ENCODE measurements around the gene MAGEA3. TPM values are rescaled to one million over a fixed set of nuclear protein-coding genes. Genes with fewer than 3 reads are reported as not detected.
"Not testable (repeated sequence)": the region's sequence is repeated elsewhere in the genome, so short reads cannot be mapped to it uniquely, and the experiment has no call there.

MAGEA3 gene
- total and polyA plus RNA-seq, 10 donors = not detected

GRCh38 chrX:152735101-152735500 is 36.5 kb downstream of the MAGEA3 start:
- 62 to 77% (median 73%) methylated on average over 2 of the region's 2 CpGs; no CpG with 5 or more reads in 1 of the 5 donors for WGBS, 5 donors
- Histone ChIP-seq H3K27ac (no peak overlapping the region), H3K36me3 (no peaks in the 10 kb centered on the region), H3K9me3 (no peaks in the 10 kb centered on the region), H3K4me1 (no peaks in the 10 kb centered on the region), H3K4me3 (no peak overlapping the region), H3K27me3 (replicated peaks in 1 of 7) (no peaks in the 10 kb centered on the region)
- TF ChIP-seq POLR2AphosphoS5 (IDR thresholded peaks at IDR 0.05) = no peak
- no peak for TF ChIP-seq POLR2A (IDR thresholded peaks at IDR 0.05)
- no peak for TF ChIP-seq CTCF (IDR thresholded peaks at IDR 0.05 in 8 of 11, conservative IDR thresholded peaks at IDR 0.05 in 3 of 11)
- DNase-seq = no peak
- intact Hi-C loops (cut with DNase I; ENCODE audit: low total_unique reads) = no loop called here

GRCh38 chrX:152735860-152736511 is 37.4 kb downstream of the MAGEA3 start:
- Histone ChIP-seq H3K27ac (no peak overlapping the region), H3K9me3 (no peaks in the 10 kb centered on the region), H3K36me3 (no peaks in the 10 kb centered on the region), H3K27me3 (replicated peaks in 1 of 7) (no peaks in the 10 kb centered on the region), H3K4me1 (no peaks in the 10 kb centered on the region), H3K4me3 (no peak overlapping the region)
- 80 to 91% (median 86%) methylated on average over 11 to 12 of the region's 12 CpGs; no CpG with 5 or more reads in 1 of the 5 donors for whole genome bisulfite sequencing, 5 donors
- intact Hi-C loops (cut with DNase I; ENCODE audit: low total_unique reads) = no loop called here
- TF ChIP-seq POLR2A (IDR thresholded peaks at IDR 0.05) = no peak
- TF ChIP-seq CTCF (IDR thresholded peaks at IDR 0.05 in 8 of 11, conservative IDR thresholded peaks at IDR 0.05 in 3 of 11) = no peak
- TF ChIP-seq POLR2AphosphoS5 (IDR thresholded peaks at IDR 0.05) = no peak
- peak; percentile 67 for DNase-seq

GRCh38 chrX:152736528-152736927 is 37.9 kb downstream of the MAGEA3 start:
- H3K36me3 ChIP-seq; H3K4me3 ChIP-seq; intact Hi-C loops (cut with DNase I; ENCODE audit: low total_unique reads); H3K4me1 ChIP-seq; H3K27ac ChIP-seq; H3K27me3 ChIP-seq (replicated peaks in 1 of 7); H3K9me3 ChIP-seq: not testable (repeated sequence)
- WGBS, 5 donors = 76 to 89% (median 85%) methylated on average over 12 of the region's 12 CpGs; no CpG with 5 or more reads in 1 of the 5 donors
- peak; percentile 47 for DNase-seq

GRCh38 chrX:152738560-152738959 is 40.0 kb downstream of the MAGEA3 start:
- intact Hi-C loops (cut with DNase I; ENCODE audit: low total_unique reads) = no loop called here
- Histone ChIP-seq H3K9me3 (no peaks in the 10 kb centered on the region), H3K4me3 (no peak overlapping the region), H3K27ac (no peak overlapping the region), H3K27me3 (replicated peaks in 1 of 7) (no peaks in the 10 kb centered on the region), H3K4me1 (no peaks in the 10 kb centered on the region), H3K36me3 (no peaks in the 10 kb centered on the region)
- 77 to 96% (median 90%) methylated on average over 5 of the region's 5 CpGs for WGBS, 5 donors
- no peak for DNase-seq
- no peak for TF ChIP-seq POLR2A (IDR thresholded peaks at IDR 0.05)
- TF ChIP-seq POLR2AphosphoS5 (IDR thresholded peaks at IDR 0.05) = no peak
- TF ChIP-seq CTCF (IDR thresholded peaks at IDR 0.05 in 8 of 11, conservative IDR thresholded peaks at IDR 0.05 in 3 of 11) = no peak

Other genes starting within 250 kb of the MAGEA3 start
- not detected for gene GABRA3, start 247.5 kb upstream of the MAGEA3 start, total RNA-seq
- not detected for gene GABRA3, start 247.5 kb upstream of the MAGEA3 start, polyA plus RNA-seq
- under 1 TPM in 1 of 7 donors, not detected in 6; 0.09 TPM for gene GABRQ, start 60.9 kb upstream of the MAGEA3 start, total RNA-seq
- gene GABRQ, start 60.9 kb upstream of the MAGEA3 start, polyA plus RNA-seq = under 1 TPM in 1 of 3 donors, not detected in 2; 0.02 TPM
- not detected for gene CSAG2, start 10.5 kb downstream of the MAGEA3 start, total RNA-seq
- under 1 TPM; 0.24 to 0.58 (median 0.52) TPM for gene CSAG2, start 10.5 kb downstream of the MAGEA3 start, polyA plus RNA-seq
- gene MAGEA2B, start 15.8 kb downstream of the MAGEA3 start, total RNA-seq = not detected
- gene MAGEA2B, start 15.8 kb downstream of the MAGEA3 start, polyA plus RNA-seq = not detected
- gene CSAG1, start 34.9 kb downstream of the MAGEA3 start, total RNA-seq = not detected
- under 1 TPM in 1 of 3 donors, not detected in 2; 0.21 TPM for gene CSAG1, start 34.9 kb downstream of the MAGEA3 start, polyA plus RNA-seq
- not detected for gene MAGEA12, start 35.0 kb downstream of the MAGEA3 start, total RNA-seq
- under 1 TPM in 1 of 3 donors, not detected in 2; 0.03 TPM for gene MAGEA12, start 35.0 kb downstream of the MAGEA3 start, polyA plus RNA-seq
- gene MAGEA2, start 55.0 kb downstream of the MAGEA3 start, total RNA-seq = not detected
- not detected for gene MAGEA2, start 55.0 kb downstream of the MAGEA3 start, polyA plus RNA-seq
- 1 to 10 TPM in 1 of 7 donors, under 1 TPM in 1, not detected in 5; 0.37 to 2.6 TPM for gene CSAG3, start 60.4 kb downstream of the MAGEA3 start, total RNA-seq
- 1 to 10 TPM in 1 of 3 donors, under 1 TPM in 2; 0.61 to 1.3 (median 0.76) TPM for gene CSAG3, start 60.4 kb downstream of the MAGEA3 start, polyA plus RNA-seq
- not detected for gene MAGEA6, start 70.9 kb downstream of the MAGEA3 start, total RNA-seq
- gene MAGEA6, start 70.9 kb downstream of the MAGEA3 start, polyA plus RNA-seq = not detected
- 10 to 100 TPM in 6 of 7 donors, 1 to 10 TPM in 1; 9.4 to 19.6 (median 11.8) TPM for gene CETN2, start 132.0 kb downstream of the MAGEA3 start, total RNA-seq
- gene CETN2, start 132.0 kb downstream of the MAGEA3 start, polyA plus RNA-seq = 10 to 100 TPM; 17.8 to 25.0 (median 21.2) TPM
- gene NSDHL, start 132.3 kb downstream of the MAGEA3 start, total RNA-seq = 10 to 100 TPM in 2 of 7 donors, 1 to 10 TPM in 5; 8.1 to 11.2 (median 9.9) TPM
- 1 to 10 TPM; 6.1 to 8.3 (median 7.2) TPM for gene NSDHL, start 132.3 kb downstream of the MAGEA3 start, polyA plus RNA-seq
- gene ZNF185, start 199.3 kb downstream of the MAGEA3 start, total RNA-seq = 10 to 100 TPM in 3 of 7 donors, 1 to 10 TPM in 4; 6.6 to 13.8 (median 8.3) TPM
- gene ZNF185, start 199.3 kb downstream of the MAGEA3 start, polyA plus RNA-seq = 1 to 10 TPM; 2.0 to 2.7 (median 2.4) TPM